SK-N-SH (cell line): ENCODE data around the gene RCSD1. TPM values are rescaled to one million over a fixed set of nuclear protein-coding genes. Genes with fewer than 3 reads are reported as not detected.

Experiments
- CTCF ChIA-PET: fragments of 300-600, 350-600 bp; formaldehyde crosslinking; extraction: SDS; loops from one replicate; lab custom pipeline; 2021; lab: Yijun Ruan, JAX
- POLR2A ChIA-PET: fragments of 350-600 bp; sonication (Branson Sonifier 250); formaldehyde crosslinking; extraction: SDS; loops from one replicate; lab custom pipeline; 2020; ENCODE audit warnings: antibody characterized with exemption, inconsistent platforms; lab: Yijun Ruan, JAX
- DNase-seq: peaks from one replicate; pipeline ENCODE4 v3.0.0; 2012
- H2AFZ ChIP-seq: fragments of 200-600 bp; sonication (generic); 2 replicates; pipeline ENCODE4 v1.8.1; 2016; ENCODE audit warnings: antibody characterized with exemption, mild to moderate bottlenecking, low read depth
- H3F3A ChIP-seq: fragments of 200-600 bp; sonication (generic); replicated peaks from 2 replicates; pipeline ENCODE3; 2016; ENCODE audit warnings: antibody characterized with exemption, mild to moderate bottlenecking; ENCODE audit not compliant: insufficient read depth
- H3K27ac ChIP-seq, 2 experiments: fragments of 200-500 bp in 1 of 2; fragments of 200-600 bp in 1 of 2; sonication (Bioruptor generic) in 1 of 2; sonication (generic), shearing (Covaris generic) in 1 of 2; 2 replicates each; pipeline versions ENCODE4 v1.5.1 to v1.6.1; 2014 to 2016; ENCODE audit warnings: low read depth in 2 of 2, inconsistent platforms in 1 of 2, low read length in 1 of 2, mild to moderate bottlenecking in 1 of 2, mixed read lengths in 1 of 2
- H3K27me3 ChIP-seq: fragments of 200-600 bp; sonication (generic), shearing (Covaris generic); 2 replicates; pipeline ENCODE4 v1.6.1; 2016; ENCODE audit warnings: mixed run types; ENCODE audit not compliant: insufficient read depth
- H3K36me3 ChIP-seq, 2 experiments: fragments of 200-500 bp in 1 of 2; fragments of 200-600 bp in 1 of 2; sonication (Bioruptor generic) in 1 of 2; sonication (generic) in 1 of 2; replicated peaks in 1 of 2; 2 replicates each; pipeline versions ENCODE3 to v1.5.1; 2014 to 2016; ENCODE audit warnings: low read length in 1 of 2, mild to moderate bottlenecking in 1 of 2; ENCODE audit not compliant: insufficient read depth in 2 of 2, control insufficient read depth in 1 of 2
- H3K4me1 ChIP-seq, 2 experiments: fragments of 200-500 bp in 1 of 2; fragments of 200-600 bp in 1 of 2; sonication (Bioruptor generic) in 1 of 2; sonication (generic), shearing (Covaris generic) in 1 of 2; 2 replicates each; pipeline versions ENCODE4 v1.5.1 to v1.6.1; 2014 to 2016; ENCODE audit warnings: low read depth in 1 of 2, low read length in 1 of 2, mixed run types in 1 of 2; ENCODE audit not compliant: insufficient read depth in 2 of 2, control insufficient read depth in 1 of 2
- H3K4me2 ChIP-seq: fragments of 200-600 bp; sonication (generic), shearing (Covaris generic); 2 replicates; pipeline ENCODE4 v1.6.1; 2017; ENCODE audit warnings: mixed run types
- H3K4me3 ChIP-seq, 2 experiments: fragments of 200-500 bp in 1 of 2; fragments of 200-600 bp in 1 of 2; sonication (Bioruptor generic) in 1 of 2; sonication (generic), shearing (Covaris generic) in 1 of 2; 2 replicates each; pipeline versions ENCODE4 v1.5.1 to v1.8.1; 2014 to 2016; ENCODE audit warnings: low read depth in 2 of 2, inconsistent platforms in 1 of 2, low read length in 1 of 2, mild to moderate bottlenecking in 1 of 2, mixed read lengths in 1 of 2, moderate library complexity in 1 of 2
- H3K79me2 ChIP-seq: fragments of 200-600 bp; sonication (generic); 2 replicates; pipeline ENCODE4 v1.8.1; 2017; ENCODE audit warnings: mild to moderate bottlenecking; ENCODE audit not compliant: insufficient read depth
- H3K9ac ChIP-seq: fragments of 200-600 bp; sonication (generic); 2 replicates; pipeline ENCODE4 v1.6.1; 2017; ENCODE audit warnings: mixed run types
- H3K9me2 ChIP-seq: fragments of 200-600 bp; sonication (generic); 2 replicates; pipeline ENCODE4 v1.6.1; 2017; ENCODE audit warnings: mixed run types
- H3K9me3 ChIP-seq: fragments of 200-600 bp; sonication (generic); 2 replicates; pipeline ENCODE4 v1.6.1; 2017; ENCODE audit warnings: mixed run types, mild to moderate bottlenecking, moderate library complexity
- H4K20me1 ChIP-seq: fragments of 200-600 bp; sonication (generic); 2 replicates; pipeline ENCODE4 v1.6.1; 2017; ENCODE audit warnings: mild to moderate bottlenecking, mixed run types; ENCODE audit not compliant: insufficient read depth
- EZH2phosphoT487 ChIP-seq: fragments of 200-600 bp; sonication (generic); IDR thresholded peaks from 2 replicates; pipeline ENCODE4 v1.6.1; 2017; ENCODE audit warnings: low read depth, mixed run types, mild to moderate bottlenecking, antibody characterized with exemption, moderate library complexity, borderline replicate concordance
- NRF1 ChIP-seq: IDR thresholded peaks from 2 replicates; pipeline ENCODE4 v1.6.1; 2012; ENCODE audit warnings: low read depth, mild to moderate bottlenecking, low read length
- RAD21 ChIP-seq: IDR thresholded peaks from 2 replicates; pipeline ENCODE4 v1.6.1; 2012; ENCODE audit warnings: mild to moderate bottlenecking, low read length
- RCOR1 ChIP-seq: fragments of 150-350 bp; IDR thresholded peaks from 2 replicates; pipeline ENCODE4 v1.6.1; 2017; ENCODE audit warnings: antibody characterized with exemption, low read length
- RXRA ChIP-seq: IDR thresholded peaks from 2 replicates; pipeline ENCODE4 v1.4.0; 2012; ENCODE audit warnings: low read depth, mild to moderate bottlenecking, borderline replicate concordance
- SMC3 ChIP-seq: IDR thresholded peaks from 2 replicates; pipeline ENCODE4 v1.6.1; 2012; ENCODE audit warnings: low read depth, low read length, improper control_type of control experiment
- TCF12 ChIP-seq: IDR thresholded peaks from 2 replicates; pipeline ENCODE4 v1.4.0; 2012
- WGBS: methylation state at CpG from one replicate; pipeline ENCODE4 v1.1.6; 2017; ENCODE audit warnings: low lambda C conversion rate; 5-methylcytosine and 5-hydroxymethylcytosine counted together
- polyA plus RNA-seq, 3 experiments: library from polyadenylated mRNA; depleted of rRNA; stranded (reverse); fragments of >200 nt; gene quantifications; 2 replicates each; pipeline ENCODE4 v1.2.3, GENCODE V29; 2012
- TF ChIP-seq, protein P1 (sequence below): fragments of 150-350 bp; IDR thresholded peaks from 2 replicates; pipeline ENCODE4 v1.6.1; 2017; ENCODE audit warnings: antibody characterized with exemption, low read length, low read depth, borderline replicate concordance
- TF ChIP-seq, protein P2 (sequence below): IDR thresholded peaks from 2 replicates; pipeline ENCODE4 v1.4.0; 2012; ENCODE audit warnings: low read depth, borderline replicate concordance
- TF ChIP-seq, protein P3 (sequence below): IDR thresholded peaks from 2 replicates; pipeline ENCODE4; 2012
- TF ChIP-seq, protein P4 (sequence below): IDR thresholded peaks from 2 replicates; pipeline ENCODE4 v1.6.1; 2012; ENCODE audit warnings: mild to moderate bottlenecking, low read depth, low read length, moderate library complexity

RCSD1 gene
- polyA plus RNA-seq, 1 of the 3 experiments (the other 2 are of a cell fraction) = 0.02 TPM

DNA sequence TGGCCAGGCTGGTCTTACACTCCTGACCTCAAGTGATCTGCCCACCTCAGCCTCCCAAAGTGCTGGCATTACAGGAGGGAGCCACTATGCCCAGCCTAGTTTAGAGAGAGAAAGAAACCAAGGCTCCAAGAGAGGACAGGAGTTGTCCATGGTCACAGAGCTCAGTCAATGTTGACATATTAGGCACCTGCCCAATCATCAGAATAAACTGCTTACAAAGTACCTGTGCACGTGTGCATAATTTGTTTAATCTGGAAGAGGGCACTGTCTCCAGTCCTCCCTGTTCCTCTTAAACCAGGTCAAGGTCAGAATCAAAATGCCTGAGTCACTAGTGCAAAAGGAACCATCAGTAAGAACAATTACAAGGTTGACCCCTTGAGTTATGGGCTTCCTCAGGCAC lies 71.5 kb downstream of the RCSD1 start:
- 20% methylated on average over 1 of the region's 1 CpG for WGBS
- Histone ChIP-seq H4K20me1 (no peaks in the 10 kb centered on the region), H3K36me3 (no peaks in the 10 kb centered on the region), H3K27ac (no peak overlapping the region), H3K4me3 (no peak overlapping the region), H3K9ac (no peak overlapping the region), H3K4me2 (no peak overlapping the region)
- POLR2A ChIA-PET = no interaction called here
- DNase-seq = no peak
- no peak for TF ChIP-seq NRF1
- TF ChIP-seq, protein P1, sequence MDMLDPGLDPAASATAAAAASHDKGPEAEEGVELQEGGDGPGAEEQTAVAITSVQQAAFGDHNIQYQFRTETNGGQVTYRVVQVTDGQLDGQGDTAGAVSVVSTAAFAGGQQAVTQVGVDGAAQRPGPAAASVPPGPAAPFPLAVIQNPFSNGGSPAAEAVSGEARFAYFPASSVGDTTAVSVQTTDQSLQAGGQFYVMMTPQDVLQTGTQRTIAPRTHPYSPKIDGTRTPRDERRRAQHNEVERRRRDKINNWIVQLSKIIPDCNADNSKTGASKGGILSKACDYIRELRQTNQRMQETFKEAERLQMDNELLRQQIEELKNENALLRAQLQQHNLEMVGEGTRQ = no peak
- TF ChIP-seq, protein P2, sequence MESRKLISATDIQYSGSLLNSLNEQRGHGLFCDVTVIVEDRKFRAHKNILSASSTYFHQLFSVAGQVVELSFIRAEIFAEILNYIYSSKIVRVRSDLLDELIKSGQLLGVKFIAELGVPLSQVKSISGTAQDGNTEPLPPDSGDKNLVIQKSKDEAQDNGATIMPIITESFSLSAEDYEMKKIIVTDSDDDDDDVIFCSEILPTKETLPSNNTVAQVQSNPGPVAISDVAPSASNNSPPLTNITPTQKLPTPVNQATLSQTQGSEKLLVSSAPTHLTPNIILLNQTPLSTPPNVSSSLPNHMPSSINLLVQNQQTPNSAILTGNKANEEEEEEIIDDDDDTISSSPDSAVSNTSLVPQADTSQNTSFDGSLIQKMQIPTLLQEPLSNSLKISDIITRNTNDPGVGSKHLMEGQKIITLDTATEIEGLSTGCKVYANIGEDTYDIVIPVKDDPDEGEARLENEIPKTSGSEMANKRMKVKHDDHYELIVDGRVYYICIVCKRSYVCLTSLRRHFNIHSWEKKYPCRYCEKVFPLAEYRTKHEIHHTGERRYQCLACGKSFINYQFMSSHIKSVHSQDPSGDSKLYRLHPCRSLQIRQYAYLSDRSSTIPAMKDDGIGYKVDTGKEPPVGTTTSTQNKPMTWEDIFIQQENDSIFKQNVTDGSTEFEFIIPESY = no peak
- TF ChIP-seq, protein P3, sequence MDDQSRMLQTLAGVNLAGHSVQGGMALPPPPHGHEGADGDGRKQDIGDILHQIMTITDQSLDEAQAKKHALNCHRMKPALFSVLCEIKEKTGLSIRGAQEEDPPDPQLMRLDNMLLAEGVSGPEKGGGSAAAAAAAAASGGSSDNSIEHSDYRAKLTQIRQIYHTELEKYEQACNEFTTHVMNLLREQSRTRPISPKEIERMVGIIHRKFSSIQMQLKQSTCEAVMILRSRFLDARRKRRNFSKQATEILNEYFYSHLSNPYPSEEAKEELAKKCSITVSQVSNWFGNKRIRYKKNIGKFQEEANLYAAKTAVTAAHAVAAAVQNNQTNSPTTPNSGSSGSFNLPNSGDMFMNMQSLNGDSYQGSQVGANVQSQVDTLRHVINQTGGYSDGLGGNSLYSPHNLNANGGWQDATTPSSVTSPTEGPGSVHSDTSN = no peak
- no peak for TF ChIP-seq RCOR1
- TF ChIP-seq TCF12 = no peak
- TF ChIP-seq, protein P4, sequence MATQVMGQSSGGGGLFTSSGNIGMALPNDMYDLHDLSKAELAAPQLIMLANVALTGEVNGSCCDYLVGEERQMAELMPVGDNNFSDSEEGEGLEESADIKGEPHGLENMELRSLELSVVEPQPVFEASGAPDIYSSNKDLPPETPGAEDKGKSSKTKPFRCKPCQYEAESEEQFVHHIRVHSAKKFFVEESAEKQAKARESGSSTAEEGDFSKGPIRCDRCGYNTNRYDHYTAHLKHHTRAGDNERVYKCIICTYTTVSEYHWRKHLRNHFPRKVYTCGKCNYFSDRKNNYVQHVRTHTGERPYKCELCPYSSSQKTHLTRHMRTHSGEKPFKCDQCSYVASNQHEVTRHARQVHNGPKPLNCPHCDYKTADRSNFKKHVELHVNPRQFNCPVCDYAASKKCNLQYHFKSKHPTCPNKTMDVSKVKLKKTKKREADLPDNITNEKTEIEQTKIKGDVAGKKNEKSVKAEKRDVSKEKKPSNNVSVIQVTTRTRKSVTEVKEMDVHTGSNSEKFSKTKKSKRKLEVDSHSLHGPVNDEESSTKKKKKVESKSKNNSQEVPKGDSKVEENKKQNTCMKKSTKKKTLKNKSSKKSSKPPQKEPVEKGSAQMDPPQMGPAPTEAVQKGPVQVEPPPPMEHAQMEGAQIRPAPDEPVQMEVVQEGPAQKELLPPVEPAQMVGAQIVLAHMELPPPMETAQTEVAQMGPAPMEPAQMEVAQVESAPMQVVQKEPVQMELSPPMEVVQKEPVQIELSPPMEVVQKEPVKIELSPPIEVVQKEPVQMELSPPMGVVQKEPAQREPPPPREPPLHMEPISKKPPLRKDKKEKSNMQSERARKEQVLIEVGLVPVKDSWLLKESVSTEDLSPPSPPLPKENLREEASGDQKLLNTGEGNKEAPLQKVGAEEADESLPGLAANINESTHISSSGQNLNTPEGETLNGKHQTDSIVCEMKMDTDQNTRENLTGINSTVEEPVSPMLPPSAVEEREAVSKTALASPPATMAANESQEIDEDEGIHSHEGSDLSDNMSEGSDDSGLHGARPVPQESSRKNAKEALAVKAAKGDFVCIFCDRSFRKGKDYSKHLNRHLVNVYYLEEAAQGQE = no peak
- TF ChIP-seq SMC3 = no peak
- no peak for TF ChIP-seq RXRA
- no peak for TF ChIP-seq RAD21
- TF ChIP-seq EZH2phosphoT487 = no peak
- TF ChIP-seq, all 33 proteins: peak for 0
- Histone ChIP-seq H3K27me3 (peaks cover 15% of the 10 kb centered on the region; the same call in 1 of the 2 replicates), H3K9me3 (no peaks in the 10 kb centered on the region), H3K9me2 (no peaks in the 10 kb centered on the region), H2AFZ (no peak overlapping the region), H3K79me2 (no peaks in the 10 kb centered on the region), H3F3A (no peaks in the 10 kb centered on the region), H3K4me1 (no peaks in the 10 kb centered on the region)
- CTCF ChIA-PET = interaction anchor here (0.7 to 1.2 kb wide), 2 partner anchors 12 to 15 kb away, joined by 4 read pairs; no protein-coding TSS in a partner anchor
